ENCODE measurements around the gene DOLPP1.

DNA sequence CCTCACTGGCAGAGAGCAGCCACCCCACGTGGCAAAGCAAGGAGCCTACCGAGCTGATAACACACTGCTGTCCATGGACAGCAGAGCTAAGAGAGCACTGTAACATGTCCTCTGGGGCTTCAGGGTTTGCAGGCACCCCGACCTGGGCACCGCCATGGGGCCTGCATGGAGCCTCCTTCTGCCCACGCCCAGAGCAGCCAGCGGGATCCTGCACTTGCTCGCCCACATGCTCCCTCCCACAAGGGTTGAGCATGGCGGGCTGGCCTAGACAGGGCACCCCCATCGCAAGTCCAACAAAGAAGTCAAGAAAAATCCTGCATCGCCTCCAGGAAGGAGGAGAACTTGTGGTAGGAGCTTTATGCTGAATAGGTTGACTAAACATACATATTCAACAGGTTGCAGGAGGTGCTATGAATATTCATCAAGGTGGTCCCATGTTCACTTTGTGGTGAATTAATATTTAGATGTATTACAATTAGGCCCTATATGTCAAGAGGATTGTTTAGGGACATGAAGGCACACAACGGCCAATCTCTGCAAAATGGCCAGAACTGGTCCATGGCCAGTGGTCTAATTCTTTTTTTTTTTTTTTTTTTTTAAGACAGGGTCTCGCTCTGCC lies 48.3 kb upstream of the DOLPP1 start:
- TF ChIP-seq POLR2A (IDR thresholded peaks at IDR 0.05): no peak
- TF ChIP-seq, protein P1, sequence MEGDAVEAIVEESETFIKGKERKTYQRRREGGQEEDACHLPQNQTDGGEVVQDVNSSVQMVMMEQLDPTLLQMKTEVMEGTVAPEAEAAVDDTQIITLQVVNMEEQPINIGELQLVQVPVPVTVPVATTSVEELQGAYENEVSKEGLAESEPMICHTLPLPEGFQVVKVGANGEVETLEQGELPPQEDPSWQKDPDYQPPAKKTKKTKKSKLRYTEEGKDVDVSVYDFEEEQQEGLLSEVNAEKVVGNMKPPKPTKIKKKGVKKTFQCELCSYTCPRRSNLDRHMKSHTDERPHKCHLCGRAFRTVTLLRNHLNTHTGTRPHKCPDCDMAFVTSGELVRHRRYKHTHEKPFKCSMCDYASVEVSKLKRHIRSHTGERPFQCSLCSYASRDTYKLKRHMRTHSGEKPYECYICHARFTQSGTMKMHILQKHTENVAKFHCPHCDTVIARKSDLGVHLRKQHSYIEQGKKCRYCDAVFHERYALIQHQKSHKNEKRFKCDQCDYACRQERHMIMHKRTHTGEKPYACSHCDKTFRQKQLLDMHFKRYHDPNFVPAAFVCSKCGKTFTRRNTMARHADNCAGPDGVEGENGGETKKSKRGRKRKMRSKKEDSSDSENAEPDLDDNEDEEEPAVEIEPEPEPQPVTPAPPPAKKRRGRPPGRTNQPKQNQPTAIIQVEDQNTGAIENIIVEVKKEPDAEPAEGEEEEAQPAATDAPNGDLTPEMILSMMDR (IDR thresholded peaks at IDR 0.05): no peak
